NCI-H1417 treated with DMSO at 0.1 percent for 48 hours (cell line): ENCODE results near the gene PEX14.

Experiments
- DNase-seq: peaks from one replicate; lab custom pipeline; 2025; lab: John Stamatoyannopoulos, UW

PEX14 gene

GRCh38 chr1:10665930-10666850, 191.4 kb downstream of the PEX14 start:
- no peak for DNase-seq

GRCh38 chr1:10667861-10668761, 193.4 kb downstream of the PEX14 start:
- no peak for DNase-seq

GRCh38 chr1:10669570-10669969, 194.8 kb downstream of the PEX14 start:
- no peak for DNase-seq

- no peak for DNase-seq
Observed at GRCh38 chr1:10670190-10670589, 195.4 kb downstream of the PEX14 start.

DNA sequence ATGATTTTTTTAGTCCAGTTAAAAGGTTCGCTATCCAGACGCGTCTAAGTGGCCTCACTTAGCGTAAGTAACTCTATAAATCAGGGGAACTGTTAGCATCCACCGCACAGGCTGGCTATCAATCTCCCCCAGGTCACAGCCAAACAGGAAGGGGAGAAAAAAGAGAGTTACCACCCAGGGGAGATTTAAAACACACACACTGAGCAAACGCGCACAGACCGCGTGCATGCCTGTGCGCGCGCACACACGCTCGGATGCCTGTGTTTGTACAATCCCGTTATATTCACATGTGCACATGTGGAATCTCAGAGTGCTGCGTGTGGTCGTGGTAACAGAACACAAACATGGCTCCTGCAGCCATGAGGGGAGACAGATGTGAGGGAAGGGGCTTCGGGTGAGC, 196.3 kb downstream of the PEX14 start:
- no peak for DNase-seq

DNA sequence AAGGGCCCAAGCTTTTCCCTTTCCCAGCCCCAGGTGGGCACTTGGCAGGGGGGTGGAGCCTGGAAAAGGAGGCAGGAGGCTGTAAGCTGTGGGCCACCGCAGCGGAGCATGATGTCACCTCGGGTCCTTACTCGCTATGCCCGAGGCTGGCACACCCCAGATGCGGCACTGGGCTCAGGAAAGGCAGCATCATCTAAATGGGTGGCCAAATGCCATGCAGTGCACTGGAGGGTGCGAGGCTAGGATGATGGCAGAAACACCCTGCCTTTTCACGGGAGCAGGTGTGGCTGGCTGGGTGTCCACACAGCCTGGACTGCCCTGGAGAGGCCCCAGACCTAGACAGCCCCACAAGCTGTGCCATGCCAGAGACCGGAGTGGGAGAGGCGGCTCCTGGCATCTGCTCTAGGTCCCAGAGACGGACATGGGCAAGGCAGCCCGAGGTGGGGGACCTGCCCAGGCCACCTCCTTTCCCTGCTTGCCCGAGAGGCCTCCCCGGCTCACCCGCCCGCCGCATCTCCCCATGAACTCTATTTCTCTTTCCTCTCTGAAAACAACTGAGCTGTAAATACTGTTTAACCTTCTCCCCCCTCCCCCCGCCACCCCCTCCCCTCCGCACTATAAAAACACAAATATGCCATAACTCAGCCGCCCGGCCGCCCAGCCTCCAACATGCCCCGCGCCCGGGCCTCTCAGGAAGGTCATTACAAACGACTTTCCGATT, 197.0 kb downstream of the PEX14 start:
- no peak for DNase-seq

- DNase-seq: no peak
Observed at GRCh38 chr1:10672343-10673050, 197.7 kb downstream of the PEX14 start.

DNA sequence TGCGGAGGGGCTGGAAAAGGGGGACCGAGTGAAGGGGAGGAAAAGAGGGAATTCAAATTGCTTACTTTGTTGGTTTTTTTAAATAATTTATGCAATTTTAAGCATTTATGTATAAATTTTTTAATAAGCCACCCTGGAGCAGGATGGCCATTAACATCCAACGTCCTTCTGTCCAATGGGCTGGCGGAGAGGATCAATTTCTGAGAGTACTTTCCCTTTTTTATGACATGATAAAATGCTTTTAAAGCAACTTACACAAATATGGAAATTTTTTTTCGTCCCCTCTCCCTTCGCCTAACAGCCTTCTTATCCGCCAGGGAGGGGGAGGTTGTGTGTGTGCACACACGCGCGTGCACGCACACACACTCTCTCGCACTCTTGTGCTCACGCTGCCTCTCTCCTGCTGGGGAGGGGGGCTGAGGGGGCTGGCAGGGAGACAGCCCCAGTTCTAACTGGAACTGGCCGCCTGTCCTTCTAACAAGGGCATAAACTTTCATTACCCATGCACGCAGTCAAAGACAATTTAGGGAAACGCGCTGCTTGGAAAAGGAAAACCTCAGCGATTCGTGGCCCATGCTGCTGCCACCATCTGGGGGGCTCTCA, 198.5 kb downstream of the PEX14 start:
- DNase-seq: no peak

DNA sequence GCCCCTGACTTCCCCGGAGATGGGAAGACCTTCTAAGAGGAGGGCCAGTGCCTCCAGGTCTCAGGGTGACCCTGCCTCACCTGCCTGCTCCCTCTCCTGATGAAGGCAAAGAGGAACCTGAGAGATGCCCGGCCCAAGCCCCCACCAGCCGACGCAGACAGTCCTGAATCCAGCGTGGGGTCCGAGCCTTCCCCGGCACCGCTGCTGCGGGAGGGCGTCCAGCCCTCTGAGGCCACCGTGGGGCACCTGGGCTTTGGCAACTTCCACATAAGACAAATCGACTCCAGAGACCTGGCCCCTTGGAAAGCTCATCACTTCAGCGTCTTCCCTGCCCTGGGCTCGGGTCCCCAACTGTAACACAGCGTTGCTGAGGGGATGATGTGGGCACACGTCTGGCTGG, 199.5 kb downstream of the PEX14 start:
- DNase-seq: no peak

DNA sequence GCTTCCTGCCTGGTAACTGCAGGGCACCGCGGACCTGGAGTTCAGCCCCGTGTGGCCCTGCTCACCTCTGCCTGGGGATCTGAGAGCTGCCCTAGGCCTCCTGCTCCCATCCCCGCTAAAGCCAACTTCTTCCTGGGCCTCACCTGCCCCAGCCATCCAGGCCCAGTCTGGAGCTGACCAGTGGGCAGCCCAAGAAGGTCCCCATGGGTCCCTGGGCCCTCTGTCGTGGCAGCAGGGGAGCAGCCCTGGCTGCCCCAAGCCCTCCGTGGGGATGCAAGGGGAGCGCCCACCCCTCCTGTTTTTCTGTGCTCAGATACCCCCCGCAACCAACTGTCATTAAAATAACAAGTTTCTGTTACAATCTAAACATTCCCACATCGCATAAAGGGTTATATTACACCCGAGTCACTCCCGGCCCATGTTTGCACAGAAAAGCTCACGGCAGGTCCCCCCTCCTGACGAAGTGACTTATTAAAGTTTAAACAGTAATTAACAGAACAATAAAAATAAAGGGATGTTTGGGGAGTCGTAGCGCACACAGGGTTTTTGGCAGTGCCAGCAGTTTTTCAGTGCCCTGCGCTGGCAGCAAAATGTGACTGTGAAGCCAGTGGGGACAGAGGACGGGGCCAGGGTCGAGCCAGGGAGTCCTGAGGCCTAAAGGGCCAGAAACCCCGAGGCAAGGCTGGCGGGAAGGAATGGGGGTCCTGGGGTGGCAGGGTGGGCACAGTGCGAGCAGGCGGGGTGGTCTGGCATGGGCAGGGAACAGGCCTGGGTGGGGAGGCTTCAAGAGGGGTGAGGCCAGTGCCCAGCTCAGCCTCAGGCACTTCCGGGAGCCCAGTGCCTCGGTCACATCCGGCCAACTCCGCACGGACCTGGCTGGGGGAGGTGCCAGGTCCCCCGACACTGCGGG, 200.2 kb downstream of the PEX14 start:
- no peak for DNase-seq

DNA sequence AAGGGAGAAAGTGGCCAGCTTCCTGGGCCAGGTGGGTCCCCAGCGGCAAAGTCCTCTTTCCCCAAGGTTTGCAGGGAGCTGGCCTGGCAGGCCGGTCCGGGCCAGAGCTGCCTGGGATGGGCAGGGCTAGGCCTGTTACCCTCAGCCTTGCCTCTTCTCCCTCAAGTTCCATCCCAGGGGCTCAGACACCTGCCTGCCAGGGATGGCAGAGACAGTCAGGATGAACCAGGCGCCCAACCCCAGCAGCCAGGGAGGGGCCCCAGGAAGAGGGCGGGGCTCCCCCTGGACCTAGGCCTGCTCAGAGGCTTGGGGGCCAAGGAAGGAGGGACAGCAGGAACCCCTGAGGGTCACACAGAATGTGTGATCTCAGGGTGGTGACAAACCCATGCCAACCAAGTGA, 201.1 kb downstream of the PEX14 start:
- DNase-seq: no peak

DNA sequence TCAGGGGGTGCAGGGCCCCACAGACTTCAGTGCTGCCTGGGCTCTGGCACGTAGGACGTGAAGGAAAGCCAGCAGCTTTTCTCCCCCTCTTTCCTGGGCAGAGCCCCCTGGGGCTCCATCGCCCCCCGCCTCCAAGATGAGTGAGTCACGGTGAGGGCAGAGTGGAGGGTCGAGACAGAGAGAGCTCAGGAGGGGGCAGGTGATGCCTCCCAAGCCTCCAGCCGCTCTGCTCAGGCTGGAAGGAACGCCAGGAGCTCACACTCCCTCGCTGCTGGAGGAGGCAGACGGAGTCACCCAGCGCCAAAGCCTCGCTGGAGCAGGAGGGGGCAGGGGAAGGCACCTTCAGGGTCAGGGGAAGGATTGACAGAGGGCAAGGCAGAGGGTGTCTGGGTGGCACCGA, 202.2 kb downstream of the PEX14 start:
- no peak for DNase-seq

DNA sequence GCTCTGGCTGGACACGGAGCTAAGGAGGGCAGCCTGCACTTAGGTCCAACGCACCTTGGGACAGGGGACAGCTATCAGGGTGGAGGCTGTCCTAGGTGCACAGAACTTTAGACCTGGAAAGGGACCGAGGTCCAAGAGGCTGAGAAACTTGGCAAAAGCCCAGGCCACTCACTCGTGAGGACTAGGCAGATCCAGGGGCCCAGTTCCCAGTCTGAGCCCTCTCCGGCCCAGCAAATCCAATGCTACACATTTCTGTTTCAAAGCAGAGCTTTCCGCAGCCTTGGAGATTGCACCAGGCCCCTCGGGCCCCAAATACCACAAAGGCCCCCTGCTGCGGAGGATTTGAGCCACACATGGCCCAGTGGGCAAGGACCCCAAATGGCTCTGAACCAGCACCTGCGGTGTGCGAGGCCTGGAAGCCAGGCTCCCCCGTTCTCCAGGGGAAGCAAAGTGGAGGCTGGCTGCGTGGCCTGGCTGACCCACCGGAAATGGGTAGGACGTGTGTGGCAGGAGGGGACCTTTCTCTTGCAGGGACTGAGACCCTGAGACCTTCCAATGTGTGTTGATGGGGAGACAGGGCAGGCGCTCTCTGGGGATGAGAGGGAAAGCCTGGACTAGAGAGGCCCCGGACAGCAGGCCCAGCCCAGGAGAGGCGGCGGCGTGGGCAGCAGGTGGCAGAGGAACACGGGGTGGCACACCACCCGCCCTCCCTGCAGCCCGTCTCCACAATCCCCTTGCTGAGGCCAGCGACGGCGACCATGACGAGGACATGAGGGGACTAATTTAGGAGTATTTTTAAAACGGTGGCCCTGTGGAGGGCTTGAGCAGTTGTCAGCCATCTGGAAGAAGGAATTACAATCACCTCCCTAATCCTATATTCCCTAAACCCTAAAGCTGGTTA, 203.0 kb downstream of the PEX14 start:
- no peak for DNase-seq

GRCh38 chr1:10678402-10678801, 203.7 kb downstream of the PEX14 start:
- DNase-seq: no peak

- DNase-seq: no peak
Observed at GRCh38 chr1:10678852-10679251, 204.1 kb downstream of the PEX14 start.

DNA sequence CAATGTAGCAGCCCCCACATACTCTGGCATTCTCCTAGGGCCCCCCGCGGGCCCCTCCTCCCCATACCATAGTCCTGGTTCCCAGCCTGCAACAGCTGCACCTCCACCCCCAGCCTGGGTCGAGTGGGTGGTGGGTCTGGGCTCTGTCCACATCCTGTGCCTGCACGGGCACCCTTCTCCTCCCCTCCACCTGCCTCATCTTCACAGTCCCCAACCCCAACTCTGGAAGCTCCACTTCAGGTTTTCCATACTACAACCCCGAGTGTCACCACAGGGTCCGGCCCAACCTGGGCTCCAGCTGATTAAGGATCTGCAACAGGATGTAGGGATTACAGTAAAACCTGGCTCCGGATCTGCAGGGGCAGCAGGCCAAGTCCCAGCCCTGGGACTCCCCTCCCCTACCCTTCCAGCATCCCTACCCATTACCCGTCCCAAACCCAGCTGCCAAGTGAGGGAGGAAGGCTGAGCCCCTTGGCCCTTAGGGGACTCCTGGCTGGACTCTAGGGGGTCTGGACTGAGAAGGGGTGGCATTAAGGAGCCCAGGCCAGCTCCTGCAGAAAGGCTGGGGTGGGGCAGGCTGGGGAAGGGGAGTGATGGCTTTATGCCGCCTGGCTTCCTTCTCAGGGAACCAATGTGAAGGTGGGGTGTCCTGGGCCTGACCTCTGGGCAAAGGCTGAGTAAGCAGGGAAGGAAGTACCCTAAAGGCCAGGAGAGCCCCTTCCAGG, 204.9 kb downstream of the PEX14 start:
- DNase-seq: no peak
